ENCODE data around the gene SLC7A4.
"Not testable (repeated sequence)": the region's sequence is repeated elsewhere in the genome, so short reads cannot be mapped to it uniquely, and the experiment has no call there.

SLC7A4 gene

GRCh38 chr22:21064917-21065864 is 32.8 kb upstream of the SLC7A4 start:
- TF ChIP-seq CTCF (conservative IDR thresholded peaks at IDR 0.05; ENCODE audit: control insufficient read depth, insufficient read depth, low read depth, low read length), result no peak
- no peak for DNase-seq (ENCODE audit: low read depth)
- H3K4me3 ChIP-seq (ENCODE audit: control insufficient read depth, low read depth, low read length), result no peak overlapping the region

- not testable (repeated sequence) for DNase-seq (ENCODE audit: low read depth); H3K4me3 ChIP-seq (ENCODE audit: control insufficient read depth, low read depth, low read length)
These were observed 32.1 kb upstream of the SLC7A4 start for GRCh38 chr22:21064425-21064824.

- DNase-seq (ENCODE audit: low read depth); H3K4me3 ChIP-seq (ENCODE audit: control insufficient read depth, low read depth, low read length): not testable (repeated sequence)
These were observed 29.4 kb upstream of the SLC7A4 start for GRCh38 chr22:21061660-21062321.

GRCh38 chr22:21060363-21060762 is 28.0 kb upstream of the SLC7A4 start:
- not testable (repeated sequence) for H3K4me3 ChIP-seq (ENCODE audit: control insufficient read depth, low read depth, low read length); DNase-seq (ENCODE audit: low read depth)

GRCh38 chr22:21055880-21056319 is 23.5 kb upstream of the SLC7A4 start:
- no peak for DNase-seq (ENCODE audit: low read depth)

GRCh38 chr22:21055564-21055834 is 23.1 kb upstream of the SLC7A4 start:
- no peak for DNase-seq (ENCODE audit: low read depth)
- TF ChIP-seq CTCF (conservative IDR thresholded peaks at IDR 0.05; ENCODE audit: control insufficient read depth, insufficient read depth, low read depth, low read length), result no peak
- H3K4me3 ChIP-seq (ENCODE audit: control insufficient read depth, low read depth, low read length), result no peak overlapping the region

More at GRCh38 chr22:21055880-21056319, 23.5 kb upstream of the SLC7A4 start:
- no peak for TF ChIP-seq CTCF (conservative IDR thresholded peaks at IDR 0.05; ENCODE audit: control insufficient read depth, insufficient read depth, low read depth, low read length)
- no peak overlapping the region for H3K4me3 ChIP-seq (ENCODE audit: control insufficient read depth, low read depth, low read length)

GRCh38 chr22:21054714-21055563 is 22.6 kb upstream of the SLC7A4 start:
- TF ChIP-seq CTCF (conservative IDR thresholded peaks at IDR 0.05; ENCODE audit: control insufficient read depth, insufficient read depth, low read depth, low read length), result no peak
- DNase-seq (ENCODE audit: low read depth), result no peak
- H3K4me3 ChIP-seq (ENCODE audit: control insufficient read depth, low read depth, low read length), result no peak overlapping the region
